ENCODE measurements around the gene MPV17L2.

- TF ChIP-seq EZH2phosphoT487 (IDR thresholded peaks at IDR 0.05; ENCODE audit: borderline replicate concordance) (no peak), CTCF (conservative IDR thresholded peaks at IDR 0.05; ENCODE audit: low read length) (peak; percentile 59)
Observed at GRCh38 chr19:18229474-18229873, 36.5 kb downstream of the MPV17L2 start.

Measured in Loucy (cell line).